ENCODE results near the gene OR2T6. TPM values are rescaled to one million over a fixed set of nuclear protein-coding genes. Genes with fewer than 3 reads are reported as not detected.
"Not testable (repeated sequence)": the region's sequence is repeated elsewhere in the genome, so short reads cannot be mapped to it uniquely, and the experiment has no call there.

Gene OR2T6
- total RNA-seq, 1 experiment from 2014 or later, result not detected

- H3K27me3 ChIP-seq (ENCODE audit: control insufficient read depth, insufficient read depth, low read length); H3K4me3 ChIP-seq (ENCODE audit: low read depth in 2 of 2, low read length in 2 of 2); H3K36me3 ChIP-seq (ENCODE audit: control insufficient read depth, insufficient read depth, low read length); intact Hi-C loops (cut with micrococcal nuclease; ENCODE audit: unreplicated experiment); DNase-seq (ENCODE audit: low read depth, low spot score); H3K9me3 ChIP-seq (ENCODE audit: control insufficient read depth, insufficient read depth, low read depth, low read length); ATAC-seq; H3K27ac ChIP-seq (ENCODE audit: low read length); BruUV-seq (replicated peaks); H3K4me1 ChIP-seq (ENCODE audit: control insufficient read depth, insufficient read depth, low read length); CTCF ChIA-PET; POLR2A ChIA-PET: not testable (repeated sequence)
- in situ Hi-C loops (cut with HindIII; ENCODE audit: low pct_unique_long_range_greater_than_20kb, low sequenced_read_pairs), result loop anchor here (10.0 kb wide), 1 partner anchor 216 kb away; the partner anchor contains the start of gene OR2T27
Observed at GRCh38 chr1:248439283-248439682, 63.7 kb downstream of the OR2T6 start.

Other genes with a start within 250 kb of the OR2T6 start
- gene OR2M5, start 230.6 kb upstream of the OR2T6 start, total RNA-seq (2021; ENCODE audit: unreplicated experiment), result not detected
- not detected for gene OR2M2, start 200.9 kb upstream of the OR2T6 start, total RNA-seq (2021; ENCODE audit: unreplicated experiment)
- not detected for gene OR2M3, start 178.5 kb upstream of the OR2T6 start, total RNA-seq (2021; ENCODE audit: unreplicated experiment)
- not detected for gene OR2M4, start 144.3 kb upstream of the OR2T6 start, total RNA-seq (2021; ENCODE audit: unreplicated experiment)
- not detected for gene OR2T33, start 97.8 kb upstream of the OR2T6 start, total RNA-seq (2021; ENCODE audit: unreplicated experiment)
- gene OR2T12, start 72.3 kb upstream of the OR2T6 start, total RNA-seq (2021; ENCODE audit: unreplicated experiment), result not detected
- not detected for gene OR2M7, start 51.2 kb upstream of the OR2T6 start, total RNA-seq (2021; ENCODE audit: unreplicated experiment)
- not detected for gene OR14C36, start 27.0 kb upstream of the OR2T6 start, total RNA-seq (2021; ENCODE audit: unreplicated experiment)
- not detected for gene OR2T4, start 14.1 kb upstream of the OR2T6 start, total RNA-seq (2021; ENCODE audit: unreplicated experiment)
- not detected for gene OR2T1, start 27.3 kb downstream of the OR2T6 start, total RNA-seq (2021; ENCODE audit: unreplicated experiment)
- not detected for gene OR2T2, start 69.9 kb downstream of the OR2T6 start, total RNA-seq (2021; ENCODE audit: unreplicated experiment)
- gene OR2T3, start 97.6 kb downstream of the OR2T6 start, total RNA-seq (2021; ENCODE audit: unreplicated experiment), result not detected
- gene OR2T5, start 112.8 kb downstream of the OR2T6 start, total RNA-seq (2021; ENCODE audit: unreplicated experiment), result not detected
- not detected for gene OR2G6, start 132.3 kb downstream of the OR2T6 start, total RNA-seq (2021; ENCODE audit: unreplicated experiment)
- gene OR2T29, start 187.0 kb downstream of the OR2T6 start, total RNA-seq (2021; ENCODE audit: unreplicated experiment), result not detected
- gene OR2T34, start 199.0 kb downstream of the OR2T6 start, total RNA-seq (2021; ENCODE audit: unreplicated experiment), result not detected
- gene OR2T10, start 222.0 kb downstream of the OR2T6 start, total RNA-seq (2021; ENCODE audit: unreplicated experiment), result not detected

Data from Panc1 (cell line).